GM18867 (cell line): ENCODE results near the gene NPR2.

ENCODE experiments used
- ATAC-seq: cut with Tn5 transposase; IDR thresholded peaks from one replicate; pipeline ENCODE4 v1.9.1; 2021; ENCODE audit warnings: mild to moderate bottlenecking, moderate library complexity; ENCODE audit not compliant: unreplicated experiment

Gene NPR2

GRCh38 chr9:35798658-35799374 lies 7.4 kb downstream of the NPR2 start:
- ATAC-seq, result no peak

- ATAC-seq, result no peak
These were observed 9.1 kb downstream of the NPR2 start for GRCh38 chr9:35800530-35800929.

GRCh38 chr9:35801328-35802128 lies 10.1 kb downstream of the NPR2 start:
- ATAC-seq, result no peak

GRCh38 chr9:35806101-35806500 lies 14.7 kb downstream of the NPR2 start:
- ATAC-seq, result no peak

- ATAC-seq, result no peak
These were observed 17.0 kb downstream of the NPR2 start for GRCh38 chr9:35808433-35808832.

- ATAC-seq, result no peak
These were observed 18.7 kb downstream of the NPR2 start for GRCh38 chr9:35810122-35810521.

- no peak for ATAC-seq
These were observed 20.1 kb downstream of the NPR2 start for GRCh38 chr9:35811381-35812024.

- ATAC-seq, result peak; percentile 59
These were observed 20.7 kb downstream of the NPR2 start, which contains the start of gene SPAG8 for GRCh38 chr9:35812025-35812602. Gene SPAG8, minus strand, starts transcription at chr9:35812262. Its CDS starts 115 bp downstream, at chr9:35812147.

- ATAC-seq, result no peak
These were observed 22.2 kb downstream of the NPR2 start for GRCh38 chr9:35813434-35814105.

- peak; percentile 24 for ATAC-seq
These were observed 22.9 kb downstream of the NPR2 start for GRCh38 chr9:35814106-35814840.

- peak; percentile 73 for ATAC-seq
These were observed 23.6 kb downstream of the NPR2 start, which contains the start of gene HINT2 for GRCh38 chr9:35814841-35815543. Gene HINT2, minus strand, starts transcription at chr9:35815042. Its CDS starts 63 bp downstream, at chr9:35814979.

- no peak for ATAC-seq
These were observed 25.3 kb downstream of the NPR2 start for GRCh38 chr9:35816708-35817107.

- no peak for ATAC-seq
These were observed 26.9 kb downstream of the NPR2 start for GRCh38 chr9:35818341-35818740.

GRCh38 chr9:35820076-35820475 lies 28.7 kb downstream of the NPR2 start:
- no peak for ATAC-seq

GRCh38 chr9:35822926-35823325 lies 31.5 kb downstream of the NPR2 start:
- ATAC-seq, result no peak

- no peak for ATAC-seq
These were observed 34.8 kb downstream of the NPR2 start for GRCh38 chr9:35826071-35826701.

GRCh38 chr9:35827486-35827885 lies 36.1 kb downstream of the NPR2 start:
- no peak for ATAC-seq

- no peak for ATAC-seq
These were observed 37.3 kb downstream of the NPR2 start, which contains the start of gene FAM221B for GRCh38 chr9:35828716-35829083. Gene FAM221B, minus strand, starts transcription at chr9:35828732. Its CDS starts 2,571 bp downstream, at chr9:35826161.
